Measurements from ENCODE around the gene TM7SF2.

DNA sequence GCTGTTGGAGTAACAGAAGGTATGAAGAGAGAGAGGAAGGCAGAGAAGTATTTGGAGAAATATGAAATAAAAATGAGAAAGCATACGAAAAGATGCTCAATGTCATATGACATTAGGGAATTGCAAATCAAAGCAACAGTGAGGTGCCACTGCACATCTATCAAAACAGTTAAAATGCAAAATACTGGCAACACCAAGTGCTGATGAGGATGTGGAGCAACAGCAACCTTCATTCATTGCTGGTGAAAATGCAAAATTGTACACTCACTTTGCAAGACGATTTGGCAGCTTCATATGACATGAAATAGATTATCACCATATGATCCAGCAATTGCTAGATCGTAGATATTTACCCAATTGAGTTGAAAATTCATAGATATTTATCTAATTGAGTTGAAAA, 49.0 kb downstream of the TM7SF2 start:
- no peak for TF ChIP-seq EZH2 (IDR thresholded peaks at IDR 0.05; ENCODE audit: borderline replicate concordance, low read length)
- TF ChIP-seq, protein P1, sequence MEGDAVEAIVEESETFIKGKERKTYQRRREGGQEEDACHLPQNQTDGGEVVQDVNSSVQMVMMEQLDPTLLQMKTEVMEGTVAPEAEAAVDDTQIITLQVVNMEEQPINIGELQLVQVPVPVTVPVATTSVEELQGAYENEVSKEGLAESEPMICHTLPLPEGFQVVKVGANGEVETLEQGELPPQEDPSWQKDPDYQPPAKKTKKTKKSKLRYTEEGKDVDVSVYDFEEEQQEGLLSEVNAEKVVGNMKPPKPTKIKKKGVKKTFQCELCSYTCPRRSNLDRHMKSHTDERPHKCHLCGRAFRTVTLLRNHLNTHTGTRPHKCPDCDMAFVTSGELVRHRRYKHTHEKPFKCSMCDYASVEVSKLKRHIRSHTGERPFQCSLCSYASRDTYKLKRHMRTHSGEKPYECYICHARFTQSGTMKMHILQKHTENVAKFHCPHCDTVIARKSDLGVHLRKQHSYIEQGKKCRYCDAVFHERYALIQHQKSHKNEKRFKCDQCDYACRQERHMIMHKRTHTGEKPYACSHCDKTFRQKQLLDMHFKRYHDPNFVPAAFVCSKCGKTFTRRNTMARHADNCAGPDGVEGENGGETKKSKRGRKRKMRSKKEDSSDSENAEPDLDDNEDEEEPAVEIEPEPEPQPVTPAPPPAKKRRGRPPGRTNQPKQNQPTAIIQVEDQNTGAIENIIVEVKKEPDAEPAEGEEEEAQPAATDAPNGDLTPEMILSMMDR (IDR thresholded peaks at IDR 0.05; ENCODE audit: low read length), result no peak

All from OCI-LY1 (cell line).